ENCODE data around the gene ZBTB12. TPM values are rescaled to one million over a fixed set of nuclear protein-coding genes. Genes with fewer than 3 reads are reported as not detected.

Gene ZBTB12
- polyA plus RNA-seq, 1 donor (not counting 4 experiments of a cell fraction or from before 2014, with no cell fraction given) = 0.64 TPM

DNA sequence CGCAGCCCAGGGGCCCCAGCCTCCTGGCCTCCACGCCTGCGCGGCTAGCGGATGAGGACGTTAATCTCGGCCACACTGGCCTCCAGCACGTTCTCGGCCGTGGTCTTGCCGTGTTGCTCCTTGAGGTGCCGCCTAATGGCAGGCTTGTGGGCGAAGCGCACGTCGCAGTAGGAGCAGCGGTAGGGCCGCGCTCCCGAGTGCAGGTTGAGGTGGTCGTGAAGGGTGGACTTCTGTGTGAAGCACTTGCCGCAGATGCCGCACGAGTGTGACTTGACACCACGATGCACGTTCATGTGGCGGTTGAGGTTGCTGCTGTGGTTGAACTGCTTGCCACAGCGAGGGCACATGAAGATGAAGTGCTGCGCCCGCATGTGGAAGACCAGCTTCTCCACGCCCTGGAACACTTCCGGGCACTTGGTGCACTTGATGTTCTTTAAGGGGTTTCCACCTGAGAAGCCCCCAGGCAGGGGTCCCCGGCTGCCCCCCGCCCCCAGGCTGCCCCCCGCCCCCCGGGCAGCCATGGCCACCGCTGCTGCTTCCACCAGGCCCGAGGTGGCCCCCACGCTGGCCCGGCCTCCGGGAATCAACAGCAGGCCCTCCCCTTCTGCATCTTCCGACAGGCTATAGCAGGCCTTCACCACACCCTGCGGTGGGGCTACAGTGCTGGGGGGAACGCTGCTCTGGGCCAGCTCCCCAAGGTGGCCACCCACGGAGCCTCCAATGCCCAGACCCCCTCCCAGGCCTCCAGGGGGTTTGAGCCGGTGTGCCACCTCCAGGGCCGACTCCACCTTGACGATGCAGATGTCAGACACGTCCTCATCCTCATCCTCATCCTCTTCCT is 1.8 kb downstream of the ZBTB12 start:
- H4K20me1 ChIP-seq (ENCODE audit: control insufficient read depth, extremely low read depth, insufficient read depth, low read length) = no peaks in the 10 kb centered on the region
- no peak for TF ChIP-seq EZH2 (IDR thresholded peaks at IDR 0.05; ENCODE audit: low read length)
- TF ChIP-seq, protein P1, sequence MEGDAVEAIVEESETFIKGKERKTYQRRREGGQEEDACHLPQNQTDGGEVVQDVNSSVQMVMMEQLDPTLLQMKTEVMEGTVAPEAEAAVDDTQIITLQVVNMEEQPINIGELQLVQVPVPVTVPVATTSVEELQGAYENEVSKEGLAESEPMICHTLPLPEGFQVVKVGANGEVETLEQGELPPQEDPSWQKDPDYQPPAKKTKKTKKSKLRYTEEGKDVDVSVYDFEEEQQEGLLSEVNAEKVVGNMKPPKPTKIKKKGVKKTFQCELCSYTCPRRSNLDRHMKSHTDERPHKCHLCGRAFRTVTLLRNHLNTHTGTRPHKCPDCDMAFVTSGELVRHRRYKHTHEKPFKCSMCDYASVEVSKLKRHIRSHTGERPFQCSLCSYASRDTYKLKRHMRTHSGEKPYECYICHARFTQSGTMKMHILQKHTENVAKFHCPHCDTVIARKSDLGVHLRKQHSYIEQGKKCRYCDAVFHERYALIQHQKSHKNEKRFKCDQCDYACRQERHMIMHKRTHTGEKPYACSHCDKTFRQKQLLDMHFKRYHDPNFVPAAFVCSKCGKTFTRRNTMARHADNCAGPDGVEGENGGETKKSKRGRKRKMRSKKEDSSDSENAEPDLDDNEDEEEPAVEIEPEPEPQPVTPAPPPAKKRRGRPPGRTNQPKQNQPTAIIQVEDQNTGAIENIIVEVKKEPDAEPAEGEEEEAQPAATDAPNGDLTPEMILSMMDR (optimal IDR thresholded peaks at IDR 0.05 in 1 of 3, IDR thresholded peaks at IDR 0.05 in 1 of 3, conservative IDR thresholded peaks at IDR 0.05 in 1 of 3; ENCODE audit: extremely low read depth in 1 of 3, insufficient read depth in 2 of 3, low read length in 3 of 3) = no peak
- no peaks in the 10 kb centered on the region for H3K27me3 ChIP-seq (ENCODE audit: control insufficient read depth, extremely low read depth, insufficient read depth, low read length)
- peaks cover 13% of the 10 kb centered on the region for H3K4me1 ChIP-seq (ENCODE audit: control insufficient read depth, extremely low read depth, insufficient read depth, low read length)
- H3K9me3 ChIP-seq (ENCODE audit: control insufficient read depth, low read depth, low read length) = no peaks in the 10 kb centered on the region
- no peak overlapping the region for H3K4me2 ChIP-seq (ENCODE audit: control insufficient read depth, extremely low read depth, insufficient read depth, low read depth, low read length)
- no peaks in the 10 kb centered on the region for H3K9me1 ChIP-seq (ENCODE audit: control insufficient read depth, extremely low read depth, insufficient read depth, low read length)
- dilution Hi-C loops (cut with MboI; ENCODE audit: extremely low pct_ligation_motif_present, low sequenced_read_pairs) = no loop called here
- no peak for FAIRE-seq
- no peak overlapping the region for H3K27ac ChIP-seq (ENCODE audit: control insufficient read depth, insufficient read depth, low read length)
- H3K36me3 ChIP-seq (ENCODE audit: control insufficient read depth in 2 of 2, extremely low read depth in 1 of 2, insufficient read depth in 2 of 2, low read length in 2 of 2) = peaks cover 1 to 5% of the 10 kb centered on the region in 2 experiments
- no peaks in the 10 kb centered on the region for H3K79me2 ChIP-seq (ENCODE audit: control insufficient read depth, insufficient read depth, low read length)
- DNase-seq (ENCODE audit: low read depth, low spot score) = no peak
- no peak overlapping the region for H3K9ac ChIP-seq (ENCODE audit: control insufficient read depth, extremely low read depth, insufficient read depth, low read length)
- no peak overlapping the region for H3K4me3 ChIP-seq (ENCODE audit: control insufficient read depth in 2 of 3, extremely low read depth in 1 of 3, insufficient read depth in 2 of 3, low read depth in 1 of 3, low read length in 3 of 3)
- no peak overlapping the region for H2AFZ ChIP-seq (ENCODE audit: control insufficient read depth, low read length)

DNA sequence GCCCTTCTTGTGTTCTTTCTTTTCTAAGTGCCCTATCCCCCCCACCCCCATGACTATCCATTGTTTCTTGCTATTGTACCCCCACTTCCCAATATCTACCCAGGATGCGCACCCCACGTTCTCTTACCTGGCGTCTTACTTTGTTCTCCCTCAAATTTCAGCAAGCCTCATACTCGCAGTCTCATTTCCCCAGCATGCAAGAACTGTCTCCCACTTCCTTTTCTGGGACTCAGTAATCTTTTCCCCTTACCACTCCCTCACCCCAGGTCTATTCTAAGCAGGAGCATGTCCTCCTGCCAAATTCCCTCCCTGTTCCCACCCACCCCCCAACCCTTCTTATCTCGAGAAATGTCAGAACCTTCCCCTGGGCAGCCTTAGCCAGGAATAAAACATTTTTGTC is 2.7 kb downstream of the ZBTB12 start:
- dilution Hi-C loops (cut with MboI; ENCODE audit: extremely low pct_ligation_motif_present, low sequenced_read_pairs) = no loop called here
- Histone ChIP-seq H3K9me3 (ENCODE audit: control insufficient read depth, low read depth, low read length) (no peaks in the 10 kb centered on the region), H3K4me2 (ENCODE audit: control insufficient read depth, extremely low read depth, insufficient read depth, low read depth, low read length) (no peak overlapping the region), H3K9me1 (ENCODE audit: control insufficient read depth, extremely low read depth, insufficient read depth, low read length) (no peaks in the 10 kb centered on the region), H3K27ac (ENCODE audit: control insufficient read depth, insufficient read depth, low read length) (no peak overlapping the region), H3K36me3 (ENCODE audit: control insufficient read depth in 2 of 2, extremely low read depth in 1 of 2, insufficient read depth in 2 of 2, low read length in 2 of 2) (peaks cover 1 to 5% of the 10 kb centered on the region in 2 experiments), H3K9ac (ENCODE audit: control insufficient read depth, extremely low read depth, insufficient read depth, low read length) (no peak overlapping the region), H3K79me2 (ENCODE audit: control insufficient read depth, insufficient read depth, low read length) (no peaks in the 10 kb centered on the region), H3K4me3 (ENCODE audit: control insufficient read depth in 2 of 3, extremely low read depth in 1 of 3, insufficient read depth in 2 of 3, low read depth in 1 of 3, low read length in 3 of 3) (no peak overlapping the region), H3K4me1 (ENCODE audit: control insufficient read depth, extremely low read depth, insufficient read depth, low read length) (peaks cover 13% of the 10 kb centered on the region), H2AFZ (ENCODE audit: control insufficient read depth, low read length) (no peak overlapping the region), H4K20me1 (ENCODE audit: control insufficient read depth, extremely low read depth, insufficient read depth, low read length) (no peaks in the 10 kb centered on the region), H3K27me3 (ENCODE audit: control insufficient read depth, extremely low read depth, insufficient read depth, low read length) (no peaks in the 10 kb centered on the region)
- FAIRE-seq (no peak), DNase-seq (ENCODE audit: low read depth, low spot score) (no peak)
- TF ChIP-seq EZH2 (IDR thresholded peaks at IDR 0.05; ENCODE audit: low read length) = no peak
- TF ChIP-seq, protein P1 (optimal IDR thresholded peaks at IDR 0.05 in 1 of 3, IDR thresholded peaks at IDR 0.05 in 1 of 3, conservative IDR thresholded peaks at IDR 0.05 in 1 of 3; ENCODE audit: extremely low read depth in 1 of 3, insufficient read depth in 2 of 3, low read length in 3 of 3) = no peak

All from keratinocyte (primary cell).